Inflammatory macrophage treated with lipopolysaccharide for 4 hours (primary cell): ENCODE measurements around the gene CILP2.

Source experiments
- DNase-seq: peaks from one replicate; pipeline ENCODE4 v3.0.0-alpha.2; 2020

CILP2 gene

GRCh38 chr19:19506592-19506991 lies 31.5 kb upstream of the CILP2 start:
- DNase-seq, result no peak

GRCh38 chr19:19507354-19507753 lies 30.7 kb upstream of the CILP2 start:
- DNase-seq, result no peak

GRCh38 chr19:19508217-19508616 lies 29.8 kb upstream of the CILP2 start:
- DNase-seq, result no peak

GRCh38 chr19:19510432-19510831 lies 27.6 kb upstream of the CILP2 start:
- DNase-seq, result no peak

- DNase-seq, result no peak
These were observed 24.4 kb upstream of the CILP2 start for GRCh38 chr19:19513682-19514081.

GRCh38 chr19:19514215-19514657 lies 23.8 kb upstream of the CILP2 start:
- peak; percentile 46 for DNase-seq

GRCh38 chr19:19514881-19515641 lies 23.0 kb upstream of the CILP2 start, which contains the start of gene TSSK6:
Gene TSSK6, minus strand, starts transcription at chr19:19515548. Its CDS starts 121 bp downstream, at chr19:19515427.
- DNase-seq, result no peak

- peak; percentile 90 for DNase-seq
These were observed 22.2 kb upstream of the CILP2 start, which contains the start of gene NDUFA13 for GRCh38 chr19:19515642-19516519. Gene NDUFA13, plus strand, starts transcription at chr19:19516225. Its CDS starts 14 bp downstream, at chr19:19516239.

GRCh38 chr19:19517235-19517619 lies 20.8 kb upstream of the CILP2 start:
- DNase-seq, result no peak

GRCh38 chr19:19520989-19521388 lies 17.1 kb upstream of the CILP2 start:
- no peak for DNase-seq

GRCh38 chr19:19523177-19523576 lies 14.9 kb upstream of the CILP2 start:
- DNase-seq, result no peak

- DNase-seq, result no peak
These were observed 14.0 kb upstream of the CILP2 start for GRCh38 chr19:19524053-19524452.

GRCh38 chr19:19525611-19526380 lies 12.3 kb upstream of the CILP2 start:
- no peak for DNase-seq

GRCh38 chr19:19526581-19527370 lies 11.3 kb upstream of the CILP2 start:
- no peak for DNase-seq

GRCh38 chr19:19527371-19527656 lies 10.8 kb upstream of the CILP2 start:
- DNase-seq, result no peak

- DNase-seq, result no peak
These were observed 10.1 kb upstream of the CILP2 start for GRCh38 chr19:19527674-19528625.

- DNase-seq, result no peak
These were observed 9.2 kb upstream of the CILP2 start, which contains the start of gene YJEFN3 for GRCh38 chr19:19528721-19529490. Gene YJEFN3, plus strand, starts transcription at chr19:19528911. Its CDS starts 22 bp downstream, at chr19:19528933.

- no peak for DNase-seq
These were observed 8.2 kb upstream of the CILP2 start for GRCh38 chr19:19529783-19530422.

GRCh38 chr19:19530423-19530804 lies 7.7 kb upstream of the CILP2 start:
- DNase-seq, result peak; percentile 26

- no peak for DNase-seq
These were observed 7.2 kb upstream of the CILP2 start for GRCh38 chr19:19530889-19531288.
